SK-N-SH treated with all-trans-retinoic acid at 6 μM for 48 hours (cell line): ENCODE results near the gene CFDP1.

Source experiments
- GLIS3 ChIP-seq: fragments of 250-450 bp; sonication (Bioruptor Pico); IDR thresholded peaks from 2 replicates; pipeline ENCODE4 v1.5.0; 2020; ENCODE audit warnings: mild to moderate bottlenecking, moderate library complexity
- TSHZ2 ChIP-seq: fragments of 250-450 bp; sonication (Bioruptor Pico); IDR thresholded peaks from 2 replicates; pipeline ENCODE4 v1.5.0; 2020; ENCODE audit warnings: mild to moderate bottlenecking, moderate library complexity
- ZNF70 ChIP-seq: fragments of 450-650 bp; formaldehyde crosslinking; IDR thresholded peaks from 2 replicates; pipeline ENCODE4 v1.5.0; 2020; ENCODE audit warnings: mild to moderate bottlenecking, moderate library complexity

GRCh38 chr16:75323933-75324332, 109.4 kb downstream of the CFDP1 start:
- TF ChIP-seq TSHZ2 (CRISPR knock-in tag): peak; percentile 81
- TF ChIP-seq GLIS3 (CRISPR knock-in tag): no peak
- TF ChIP-seq ZNF70 (CRISPR knock-in tag): no peak
